Upper lobe of right lung (tissue), 1 donor: Measurements from ENCODE around the gene LRRC27. TPM values are rescaled to one million over a fixed set of nuclear protein-coding genes. Genes with fewer than 3 reads are reported as not detected.
"Not testable (repeated sequence)": the region's sequence is repeated elsewhere in the genome, so short reads cannot be mapped to it uniquely, and the experiment has no call there.

Experiments used
- ATAC-seq: fragments of 200-7000 bp; cut with Tn5 transposase; one replicate; pipeline ENCODE4 v1.9.1; 2020; ENCODE audit warnings: mild to moderate bottlenecking, moderate library complexity
- DNase-seq: peaks from one replicate; pipeline ENCODE4 v3.0.0-alpha.2; 2020
- H3K27ac ChIP-seq: fragments of 200-600 bp; one replicate; pipeline ENCODE4 v1.8.0; 2022
- H3K27me3 ChIP-seq: fragments of 200-600 bp; one replicate; pipeline ENCODE4 v1.8.0; 2022; ENCODE audit warnings: mild to moderate bottlenecking
- H3K36me3 ChIP-seq: fragments of 200-600 bp; one replicate; pipeline ENCODE4 v1.8.0; 2022
- H3K4me1 ChIP-seq: fragments of 200-600 bp; one replicate; pipeline ENCODE4 v1.8.0; 2022
- H3K4me3 ChIP-seq: fragments of 200-600 bp; one replicate; pipeline ENCODE4 v1.8.0; 2022; ENCODE audit warnings: mild to moderate bottlenecking
- H3K9me3 ChIP-seq: fragments of 200-600 bp; one replicate; pipeline ENCODE4 v1.8.0; 2022
- CTCF ChIP-seq: fragments of 200-600 bp; IDR thresholded peaks from one replicate; pipeline ENCODE4 v1.8.0; 2022; ENCODE audit warnings: antibody characterized with exemption
- intact Hi-C: fragments of 100-400 bp; cut with DNase I; formaldehyde crosslinking; loops from one replicate; pipeline ENCODE4 v1.11.0; 2022
- total RNA-seq: library from RNA; stranded (reverse); fragmentation: NEBNext Ultra II Directional; extraction: Animal tissue kit (Norgen Biotek cat#: 25700); gene quantifications from one replicate; pipeline ENCODE4 v1.2.1, GENCODE V29; 2021
- donor health status: DM: no; HTN: yes; CAD: no; lungs with severe emphysema.

Gene LRRC27
- total RNA-seq, 1 donor from 2014 or later, result 6.3 TPM

GRCh38 chr10:132349766-132350165, 17.8 kb downstream of the LRRC27 start:
- Histone ChIP-seq H3K4me3 (no peak overlapping the region), H3K27me3 (no peaks in the 10 kb centered on the region), H3K4me1 (no peaks in the 10 kb centered on the region), H3K36me3 (peaks cover 6% of the 10 kb centered on the region), H3K9me3 (no peaks in the 10 kb centered on the region), H3K27ac (no peak overlapping the region)
- DNase-seq (peak; percentile 40), ATAC-seq (no peak)
- TF ChIP-seq CTCF, result no peak
- intact Hi-C loops, result loop anchor here (5.0 kb wide), 1 partner anchor 122 kb away; no protein-coding TSS in a partner anchor

GRCh38 chr10:132350391-132350790, 18.4 kb downstream of the LRRC27 start:
- TF ChIP-seq CTCF, result no peak
- Histone ChIP-seq H3K36me3 (peaks cover 3% of the 10 kb centered on the region), H3K27me3 (no peaks in the 10 kb centered on the region), H3K27ac (no peak overlapping the region), H3K9me3 (no peaks in the 10 kb centered on the region), H3K4me1 (no peaks in the 10 kb centered on the region), H3K4me3 (no peak overlapping the region)
- intact Hi-C loops, result loop anchor here (5.0 kb wide), 1 partner anchor 123 kb away; no protein-coding TSS in a partner anchor
- ATAC-seq, result no peak
- peak; percentile 56 for DNase-seq

GRCh38 chr10:132350946-132351345, 19.0 kb downstream of the LRRC27 start:
- H3K27me3 ChIP-seq, result no peaks in the 10 kb centered on the region
- peak; percentile 64 for DNase-seq
- peaks cover 3% of the 10 kb centered on the region for H3K36me3 ChIP-seq
- no peaks in the 10 kb centered on the region for H3K4me1 ChIP-seq
- no peak for TF ChIP-seq CTCF
- H3K4me3 ChIP-seq, result no peak overlapping the region
- H3K9me3 ChIP-seq, result no peaks in the 10 kb centered on the region
- intact Hi-C loops, result loop anchor here (5.0 kb wide), 1 partner anchor 124 kb away; no protein-coding TSS in a partner anchor
- no peak for ATAC-seq
- no peak overlapping the region for H3K27ac ChIP-seq

GRCh38 chr10:132351611-132352010, 19.6 kb downstream of the LRRC27 start:
- TF ChIP-seq CTCF, result no peak
- H3K27ac ChIP-seq, result no peak overlapping the region
- peaks cover 3% of the 10 kb centered on the region for H3K36me3 ChIP-seq
- H3K27me3 ChIP-seq, result no peaks in the 10 kb centered on the region
- no peak for ATAC-seq
- H3K4me1 ChIP-seq, result no peaks in the 10 kb centered on the region
- peak; percentile 42 for DNase-seq
- H3K9me3 ChIP-seq, result no peaks in the 10 kb centered on the region
- H3K4me3 ChIP-seq, result no peak overlapping the region
- intact Hi-C loops, result loop anchor here (5.0 kb wide), 1 partner anchor 124 kb away; no protein-coding TSS in a partner anchor

- DNase-seq, result peak; percentile 86
- H3K4me3 ChIP-seq, H3K9me3 ChIP-seq, H3K27ac ChIP-seq, H3K36me3 ChIP-seq, H3K4me1 ChIP-seq, H3K27me3 ChIP-seq: not testable (repeated sequence)
- TF ChIP-seq CTCF, result peak; percentile 75
- ATAC-seq, result peak; percentile 83
- intact Hi-C loops, result loop anchor here (5.0 kb wide), 1 partner anchor 125 kb away; no protein-coding TSS in a partner anchor
Observed at GRCh38 chr10:132352462-132353308, 20.7 kb downstream of the LRRC27 start.
